ENCODE results near the gene MT1A.

Gene MT1A

DNA sequence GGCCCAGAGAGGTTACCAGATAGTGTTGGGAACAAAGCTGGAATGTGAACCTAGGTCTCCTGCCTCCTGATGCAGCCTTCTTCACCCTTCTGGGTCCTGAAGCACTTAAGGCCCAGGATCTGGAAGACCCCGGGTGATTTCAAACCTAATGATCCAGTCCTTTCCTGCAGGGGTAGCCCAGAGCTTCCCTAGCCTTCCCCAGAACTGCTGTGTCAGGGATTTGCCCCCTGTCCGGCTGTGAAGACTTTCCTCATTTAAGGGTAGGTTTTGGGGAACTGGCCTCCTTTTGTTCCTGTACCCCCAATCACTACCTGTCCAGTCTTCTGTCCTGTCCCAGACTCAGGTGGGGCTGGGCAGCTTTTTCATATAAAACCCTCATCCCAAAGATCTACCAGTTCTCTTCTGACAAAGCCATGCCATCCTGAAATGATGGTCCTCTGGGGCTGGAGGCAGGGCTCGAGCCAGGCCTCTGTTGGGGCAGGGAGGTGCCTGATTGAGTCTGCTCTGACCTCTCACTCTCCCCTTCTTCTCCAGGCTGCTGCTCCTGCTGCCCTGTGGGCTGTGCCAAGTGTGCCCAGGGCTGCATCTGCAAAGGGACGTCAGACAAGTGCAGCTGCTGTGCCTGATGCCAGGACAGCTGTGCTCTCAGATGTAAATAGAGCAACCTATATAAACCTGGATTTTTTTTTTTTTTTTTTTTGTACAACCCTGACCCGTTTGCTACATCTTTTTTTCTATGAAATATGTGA lies 45.1 kb downstream of the MT1A start:
- H3K27ac ChIP-seq = no peak overlapping the region; the same call in 1 of the 2 replicates

DNA sequence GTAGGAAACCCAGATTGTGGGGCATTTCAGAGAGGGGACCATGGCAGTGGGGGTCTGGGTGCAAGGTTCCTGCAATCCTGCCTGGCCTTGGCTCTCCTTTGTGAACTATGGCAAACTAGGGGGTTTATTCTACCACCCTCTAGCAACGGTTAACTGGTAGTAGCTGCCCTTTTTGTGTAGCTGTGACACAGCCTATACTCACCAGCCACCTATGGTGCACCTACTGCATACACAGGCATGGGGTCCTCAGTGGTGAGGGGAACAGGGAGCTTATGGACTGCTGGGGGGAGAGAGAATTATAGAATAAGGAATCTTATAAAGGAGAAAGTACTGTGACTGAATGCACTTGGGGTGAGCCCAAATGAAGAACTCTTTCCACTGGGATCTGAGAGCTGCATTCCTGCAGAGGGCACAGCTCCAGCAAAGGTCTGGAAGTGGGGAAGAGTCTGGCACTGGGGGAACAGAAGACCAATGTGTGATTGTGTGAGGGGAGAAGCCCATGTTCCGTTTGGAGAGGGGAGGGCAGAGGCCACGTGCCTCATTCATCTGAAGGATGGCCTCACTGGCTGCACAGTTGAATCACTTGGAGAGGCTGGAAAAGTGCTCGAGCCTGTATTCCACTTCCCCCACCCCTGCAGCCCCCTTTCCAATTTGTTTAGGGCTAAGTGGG lies 45.9 kb downstream of the MT1A start:
- TF ChIP-seq, protein P1, sequence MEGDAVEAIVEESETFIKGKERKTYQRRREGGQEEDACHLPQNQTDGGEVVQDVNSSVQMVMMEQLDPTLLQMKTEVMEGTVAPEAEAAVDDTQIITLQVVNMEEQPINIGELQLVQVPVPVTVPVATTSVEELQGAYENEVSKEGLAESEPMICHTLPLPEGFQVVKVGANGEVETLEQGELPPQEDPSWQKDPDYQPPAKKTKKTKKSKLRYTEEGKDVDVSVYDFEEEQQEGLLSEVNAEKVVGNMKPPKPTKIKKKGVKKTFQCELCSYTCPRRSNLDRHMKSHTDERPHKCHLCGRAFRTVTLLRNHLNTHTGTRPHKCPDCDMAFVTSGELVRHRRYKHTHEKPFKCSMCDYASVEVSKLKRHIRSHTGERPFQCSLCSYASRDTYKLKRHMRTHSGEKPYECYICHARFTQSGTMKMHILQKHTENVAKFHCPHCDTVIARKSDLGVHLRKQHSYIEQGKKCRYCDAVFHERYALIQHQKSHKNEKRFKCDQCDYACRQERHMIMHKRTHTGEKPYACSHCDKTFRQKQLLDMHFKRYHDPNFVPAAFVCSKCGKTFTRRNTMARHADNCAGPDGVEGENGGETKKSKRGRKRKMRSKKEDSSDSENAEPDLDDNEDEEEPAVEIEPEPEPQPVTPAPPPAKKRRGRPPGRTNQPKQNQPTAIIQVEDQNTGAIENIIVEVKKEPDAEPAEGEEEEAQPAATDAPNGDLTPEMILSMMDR (conservative IDR thresholded peaks at IDR 0.05) = no peak
- TF ChIP-seq ZFX (IDR thresholded peaks at IDR 0.05) = no peak
- no peak overlapping the region for H3K27ac ChIP-seq

More for the DNA sequence above, 45.1 kb downstream of the MT1A start:
- TF ChIP-seq, protein P1 (conservative IDR thresholded peaks at IDR 0.05) = no peak
- TF ChIP-seq ZFX (IDR thresholded peaks at IDR 0.05) = no peak

DNA sequence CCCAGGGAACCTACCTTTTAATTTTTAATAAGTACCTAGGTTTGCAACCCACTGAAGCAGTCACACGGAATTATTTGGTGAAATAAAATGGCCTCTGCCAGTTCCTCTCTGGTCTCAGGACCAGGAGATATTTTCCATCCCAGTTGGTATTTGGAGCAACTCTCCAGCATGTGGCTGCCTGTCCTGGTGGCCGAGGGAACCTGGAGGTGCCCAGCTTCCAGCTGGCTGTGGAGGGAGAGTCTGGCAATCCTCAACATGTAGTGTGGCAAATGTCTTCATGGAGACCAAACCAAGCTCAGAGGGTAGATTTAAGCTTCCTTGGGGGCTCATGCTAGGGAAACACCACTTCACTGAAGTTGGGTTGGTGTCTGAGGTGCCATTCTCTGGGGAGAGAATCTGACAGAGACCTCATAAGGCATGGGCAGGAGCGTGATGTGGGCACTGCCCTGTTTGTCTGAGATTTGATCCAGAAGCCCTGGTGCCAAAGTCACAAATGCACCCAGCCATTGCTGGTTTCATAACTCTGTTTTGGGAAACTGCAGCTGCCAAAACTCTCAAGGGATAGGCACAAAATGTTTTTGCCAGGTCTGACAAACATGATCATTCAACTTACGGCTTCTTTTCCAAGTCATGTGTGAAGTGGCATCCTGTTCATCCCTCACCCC lies 46.6 kb downstream of the MT1A start:
- TF ChIP-seq ZFX (IDR thresholded peaks at IDR 0.05) = no peak
- TF ChIP-seq, protein P1 (conservative IDR thresholded peaks at IDR 0.05) = no peak
- H3K27ac ChIP-seq = no peak overlapping the region

DNA sequence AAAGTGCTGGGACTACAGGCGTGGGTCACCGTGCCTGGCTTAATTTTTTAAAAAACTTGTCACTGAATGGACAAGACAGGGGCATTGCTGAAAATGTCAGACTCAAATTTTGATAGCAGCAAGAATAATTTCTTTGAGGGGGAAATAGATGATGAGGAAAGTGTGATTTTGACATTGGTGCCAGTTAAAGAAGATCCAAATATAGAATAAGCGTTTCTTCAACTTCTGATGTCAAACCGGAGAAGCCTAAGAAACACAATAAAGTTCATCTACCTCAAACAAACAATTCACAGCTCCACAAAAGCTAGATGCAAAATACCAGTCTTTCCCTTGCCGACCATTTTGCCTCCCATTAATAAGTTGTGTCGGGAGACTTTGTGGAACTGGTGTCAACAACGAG lies 48.3 kb downstream of the MT1A start:
- TF ChIP-seq, protein P1 (conservative IDR thresholded peaks at IDR 0.05) = no peak
- no peak for TF ChIP-seq ZFX (IDR thresholded peaks at IDR 0.05)
- no peak overlapping the region for H3K27ac ChIP-seq

DNA sequence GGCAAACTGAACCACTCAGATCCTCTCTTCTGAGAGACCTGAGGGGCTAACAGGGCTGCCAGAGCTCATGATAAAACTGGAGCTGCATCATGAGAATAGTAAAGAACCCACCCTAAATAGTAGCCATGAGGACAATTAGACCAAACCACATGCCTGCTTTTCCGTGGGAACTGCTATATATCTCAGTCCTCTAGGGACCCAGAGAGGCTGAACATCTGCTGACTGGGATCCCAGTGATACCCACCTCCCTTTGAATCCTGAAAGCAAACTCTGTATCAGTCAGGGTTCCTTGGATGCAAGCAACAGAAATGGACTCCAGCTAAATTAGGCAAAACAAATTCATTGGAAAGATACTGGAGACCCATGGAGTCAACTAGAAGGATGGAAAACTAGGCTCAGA lies 50.3 kb downstream of the MT1A start:
- TF ChIP-seq, protein P1 (conservative IDR thresholded peaks at IDR 0.05) = no peak
- TF ChIP-seq ZFX (IDR thresholded peaks at IDR 0.05) = no peak
- no peak overlapping the region for H3K27ac ChIP-seq

DNA sequence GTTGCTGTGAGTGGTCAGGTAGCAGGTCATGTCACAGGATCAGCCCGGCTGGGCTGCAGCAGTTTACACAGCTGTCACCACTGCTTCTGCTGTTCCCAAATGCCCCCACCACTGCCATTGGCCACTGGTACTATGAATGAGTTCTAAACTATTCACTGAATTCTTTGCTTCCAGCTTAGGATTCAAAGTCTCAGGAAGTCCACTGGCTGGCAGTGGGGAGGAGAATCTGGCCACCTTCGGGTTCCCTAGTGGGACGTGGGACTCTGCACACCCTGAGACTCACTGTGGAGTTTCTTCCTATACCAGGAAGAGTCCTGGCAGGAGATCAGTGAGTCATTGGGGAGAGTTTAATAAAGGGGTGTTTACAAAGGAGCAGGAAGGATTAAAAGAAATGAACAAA lies 50.7 kb downstream of the MT1A start:
- TF ChIP-seq, protein P1 (conservative IDR thresholded peaks at IDR 0.05) = no peak
- TF ChIP-seq ZFX (IDR thresholded peaks at IDR 0.05) = no peak
- no peak overlapping the region for H3K27ac ChIP-seq
